ENCODE measurements around the gene PDGFRA. TPM values are rescaled to one million over a fixed set of nuclear protein-coding genes. Genes with fewer than 3 reads are reported as not detected.
"Not testable (repeated sequence)": the region's sequence is repeated elsewhere in the genome, so short reads cannot be mapped to it uniquely, and the experiment has no call there.

PDGFRA gene
- polyA plus RNA-seq, 4 donors = 132 to 294 (median 198) TPM

DNA sequence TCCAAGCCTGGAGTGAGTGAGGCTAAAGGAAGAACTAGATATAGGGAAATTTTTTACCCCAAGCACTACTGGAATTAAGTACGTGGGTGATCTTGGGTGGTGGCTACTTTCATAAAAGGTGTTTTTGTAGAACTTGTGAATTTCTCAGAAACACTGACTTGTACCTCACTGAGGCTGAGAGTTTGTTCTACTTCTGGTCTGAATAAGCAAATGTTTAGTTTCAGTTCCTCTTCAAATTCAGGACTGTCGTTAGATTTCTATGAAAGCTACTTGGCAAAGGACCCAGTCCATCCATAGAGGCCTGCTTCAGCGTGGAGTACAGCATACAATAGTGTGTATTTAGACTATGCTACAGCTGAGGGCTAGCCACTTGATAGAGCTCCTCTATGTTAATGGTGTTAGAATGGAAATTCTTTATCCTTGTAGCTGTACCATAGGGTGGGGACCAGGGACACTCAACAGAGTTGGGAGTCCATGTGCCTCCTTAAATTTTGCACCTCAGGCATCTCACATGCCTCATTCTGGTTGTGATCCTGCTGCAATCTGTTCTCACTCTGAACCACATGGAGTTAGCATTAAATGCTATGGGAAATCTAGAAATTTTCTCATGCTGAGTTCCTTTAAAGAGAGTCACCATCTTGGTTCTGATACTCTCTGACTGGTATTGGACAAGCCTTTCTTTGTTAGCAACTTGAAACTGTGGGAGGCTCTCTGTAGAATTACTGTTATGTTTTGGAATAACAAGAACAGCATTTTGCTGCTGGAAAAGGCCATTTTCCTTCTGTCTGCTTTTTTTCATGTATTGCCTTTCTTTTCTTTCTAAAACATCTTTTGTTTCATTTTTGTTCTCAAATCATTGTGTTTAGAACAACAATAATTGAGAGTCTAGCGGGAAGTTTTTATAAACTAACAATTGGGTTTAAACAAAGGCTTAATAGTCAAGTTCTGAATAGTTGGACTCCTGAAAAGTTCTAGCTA, 86.8 kb downstream of the PDGFRA start:
- DNase-seq (ENCODE audit: low read depth in 4 of 4, low spot score in 3 of 4) = no peak

DNA sequence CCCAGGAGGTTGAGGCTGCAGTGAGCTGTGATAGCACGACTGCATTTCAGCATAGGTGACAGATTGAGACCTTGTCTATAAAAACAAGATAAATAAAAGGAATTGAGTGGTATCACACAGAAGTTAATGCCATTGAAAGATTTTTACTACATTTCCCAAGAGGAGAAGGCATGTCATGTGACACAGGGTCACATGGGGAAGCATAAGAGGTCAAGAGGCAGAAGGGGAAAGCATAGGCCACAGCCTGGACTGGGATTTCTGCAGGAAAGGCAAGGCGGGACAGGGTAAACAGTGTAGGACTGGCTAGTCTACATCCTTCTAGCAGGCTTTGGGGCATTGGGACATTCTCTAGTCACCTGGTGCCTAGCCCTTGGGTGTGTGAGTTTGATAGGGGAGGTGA, 88.6 kb downstream of the PDGFRA start:
- DNase-seq (ENCODE audit: low read depth in 4 of 4, low spot score in 3 of 4) = no peak

DNA sequence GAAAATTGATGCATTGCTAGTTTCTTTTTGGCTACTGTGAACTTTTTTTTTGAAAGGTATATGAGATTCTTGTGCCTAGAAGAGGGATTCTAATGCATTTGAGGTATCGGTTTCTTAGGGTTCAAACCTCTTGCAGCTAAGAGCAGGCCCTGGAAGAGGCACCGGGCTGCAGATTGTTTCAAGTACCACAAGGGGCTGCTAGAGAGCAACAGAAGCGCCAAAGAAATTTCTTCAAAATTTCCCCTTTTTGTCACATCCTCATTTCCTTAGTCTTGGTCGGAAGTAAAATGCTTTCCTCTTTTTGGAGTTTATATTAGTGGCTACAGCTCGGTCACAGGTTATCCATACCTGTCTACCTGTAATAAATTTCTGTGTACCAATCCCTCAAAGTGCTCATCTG, 89.8 kb downstream of the PDGFRA start:
- peak in 2 of 4 donors; percentile 7 to 10 for DNase-seq (ENCODE audit: low read depth in 4 of 4, low spot score in 3 of 4)

DNA sequence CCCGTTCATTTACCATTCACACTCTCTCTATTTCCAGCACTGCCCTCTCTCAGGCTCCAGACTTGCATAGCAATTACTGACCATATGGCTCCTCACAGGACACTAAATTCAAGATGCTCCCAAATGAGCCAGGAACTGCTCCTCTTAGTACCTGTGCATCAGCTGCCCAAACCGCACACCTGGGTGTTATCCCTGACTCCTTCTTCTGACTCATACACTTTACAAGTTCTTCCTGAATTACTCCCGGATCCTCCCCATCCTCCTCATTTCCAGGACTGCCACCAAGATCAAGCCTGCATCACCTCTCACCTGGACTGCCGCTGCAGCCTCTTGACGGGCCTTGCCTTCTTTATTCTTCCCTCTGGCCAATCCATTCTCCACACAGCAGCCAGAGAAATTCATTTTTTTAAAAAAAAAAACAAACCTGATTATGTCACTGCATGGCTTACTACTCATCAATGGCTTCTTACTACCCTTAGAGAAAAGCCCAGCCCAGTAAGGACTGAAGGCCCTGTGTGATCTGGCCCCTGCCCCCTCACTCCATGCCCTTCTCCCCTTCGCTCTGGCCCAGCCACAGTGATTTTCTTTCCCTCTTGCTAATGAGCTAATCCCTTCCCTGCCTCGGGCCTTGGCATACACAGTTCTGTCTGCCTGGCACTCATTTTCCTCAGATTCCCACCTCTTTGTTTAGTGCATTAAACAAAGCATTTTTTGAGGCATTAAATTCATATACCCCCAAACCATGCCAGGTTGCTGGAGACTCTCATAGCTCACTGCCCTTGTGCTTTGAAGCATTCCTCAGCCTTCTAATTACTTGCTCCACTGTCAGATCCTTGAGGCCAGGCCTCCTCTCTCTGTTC, 92.0 kb downstream of the PDGFRA start:
- no peak for DNase-seq (ENCODE audit: low read depth in 4 of 4, low spot score in 3 of 4)

DNA sequence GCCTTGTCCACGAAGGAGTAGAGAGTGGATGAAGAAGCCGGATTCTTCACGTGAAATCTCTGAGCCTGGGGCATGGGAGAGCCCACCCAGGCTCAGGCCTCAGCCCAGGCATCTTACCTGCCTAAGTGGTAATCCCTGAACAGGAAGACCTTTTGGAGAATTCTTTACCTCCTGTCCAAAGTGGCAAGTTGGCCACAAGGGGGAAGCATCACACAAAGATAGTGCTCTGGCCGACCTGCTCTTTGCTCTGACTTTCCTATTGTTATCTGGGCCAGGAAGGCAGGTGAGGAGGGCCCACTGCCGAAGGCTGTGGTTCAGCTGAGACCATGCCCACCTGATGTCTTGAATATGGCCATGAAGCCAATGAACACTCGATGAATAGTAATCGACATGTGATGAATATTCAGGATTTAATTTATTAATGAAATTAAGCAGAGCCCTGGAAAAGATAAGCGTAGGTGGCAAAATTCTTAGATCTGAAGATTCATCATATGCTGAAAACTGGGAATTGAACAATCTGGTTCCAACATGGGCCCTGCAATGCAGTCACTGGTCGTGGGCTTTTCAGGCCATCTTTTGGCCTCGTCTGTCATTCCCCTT, 93.8 kb downstream of the PDGFRA start:
- peak; percentile 14 to 52 (median 40) for DNase-seq (ENCODE audit: low read depth in 4 of 4, low spot score in 3 of 4)

DNA sequence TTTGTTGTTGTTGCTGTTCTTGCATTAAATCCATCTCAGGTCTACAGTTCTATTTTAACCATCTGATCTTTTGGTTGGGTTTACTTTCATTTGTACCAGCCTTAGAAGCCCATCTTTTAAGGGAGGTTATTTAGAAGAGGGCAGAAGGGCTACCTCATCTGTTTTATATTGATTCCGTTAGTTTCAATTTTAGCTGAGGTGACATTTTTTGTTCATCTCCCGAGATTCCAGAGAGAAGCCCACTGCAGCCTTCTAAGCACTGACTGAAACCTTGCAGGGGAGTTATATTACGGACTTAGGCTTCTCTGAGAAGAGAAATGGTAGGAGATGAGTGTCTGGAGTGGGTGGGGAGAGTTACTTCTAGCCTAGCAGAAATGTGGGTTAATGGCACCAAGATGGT, 101.8 kb downstream of the PDGFRA start:
- no peak for DNase-seq (ENCODE audit: low read depth in 4 of 4, low spot score in 3 of 4)

DNA sequence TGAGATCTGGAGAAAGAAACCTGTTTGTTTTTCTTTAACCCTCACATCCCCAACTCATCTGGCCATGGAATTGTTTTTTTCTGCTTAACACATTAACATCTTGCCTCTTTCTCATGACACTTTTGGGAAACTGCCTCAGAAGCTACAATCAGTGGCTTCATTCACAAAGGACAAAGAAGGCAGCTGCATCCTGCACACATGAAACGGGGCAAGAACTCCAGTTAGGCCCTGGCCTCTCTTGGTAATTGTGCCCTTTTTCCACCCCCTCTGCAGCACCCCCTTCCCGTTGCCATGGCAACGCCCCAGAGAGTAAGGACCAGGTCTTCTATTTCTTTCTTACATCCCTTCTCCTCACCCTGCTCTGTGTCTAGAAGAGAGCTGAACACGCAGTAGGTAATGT, 103.4 kb downstream of the PDGFRA start:
- no peak for DNase-seq (ENCODE audit: low read depth in 4 of 4, low spot score in 3 of 4)

DNA sequence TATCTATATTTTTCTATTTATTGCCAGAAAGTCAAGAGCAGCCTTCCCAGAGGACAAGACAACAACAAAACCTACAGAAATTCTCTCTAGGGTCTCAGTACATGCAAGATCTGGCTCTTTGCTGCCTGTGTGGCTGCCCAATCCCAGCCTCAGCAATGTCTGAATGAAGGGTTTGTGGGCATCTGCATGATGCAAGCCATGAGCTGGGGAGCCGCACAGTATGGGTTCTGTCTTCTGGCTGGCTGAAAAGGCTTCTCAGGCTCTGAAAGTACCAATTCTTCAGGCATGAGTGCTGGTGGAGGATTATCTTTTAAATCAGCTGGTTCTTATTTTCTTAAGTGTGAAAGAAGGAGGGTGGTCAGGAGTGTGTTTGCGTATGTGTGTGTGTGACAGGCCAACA, 104.6 kb downstream of the PDGFRA start:
- DNase-seq (ENCODE audit: low read depth in 4 of 4, low spot score in 3 of 4) = no peak

DNA sequence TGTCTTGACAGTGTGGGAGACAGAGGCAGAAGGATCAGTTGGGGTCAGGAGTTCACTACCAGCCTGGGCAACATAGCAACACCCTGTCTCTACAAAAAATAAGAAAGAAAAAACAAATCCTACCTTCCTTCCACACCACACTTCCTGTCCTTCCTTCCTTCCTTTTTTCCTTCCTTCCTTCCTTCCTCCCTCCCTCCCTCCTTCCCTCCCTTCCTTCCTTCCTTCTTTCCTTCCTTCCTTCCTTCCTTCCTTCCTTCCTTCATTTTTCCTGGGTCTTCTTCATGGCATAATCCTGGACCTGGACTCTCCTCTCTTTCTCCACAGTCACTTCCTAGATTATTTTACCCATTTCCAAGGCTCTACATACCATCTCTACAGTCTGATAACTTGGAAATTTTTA, 105.7 kb downstream of the PDGFRA start:
- DNase-seq (ENCODE audit: low read depth in 4 of 4, low spot score in 3 of 4) = not testable (repeated sequence)

DNA sequence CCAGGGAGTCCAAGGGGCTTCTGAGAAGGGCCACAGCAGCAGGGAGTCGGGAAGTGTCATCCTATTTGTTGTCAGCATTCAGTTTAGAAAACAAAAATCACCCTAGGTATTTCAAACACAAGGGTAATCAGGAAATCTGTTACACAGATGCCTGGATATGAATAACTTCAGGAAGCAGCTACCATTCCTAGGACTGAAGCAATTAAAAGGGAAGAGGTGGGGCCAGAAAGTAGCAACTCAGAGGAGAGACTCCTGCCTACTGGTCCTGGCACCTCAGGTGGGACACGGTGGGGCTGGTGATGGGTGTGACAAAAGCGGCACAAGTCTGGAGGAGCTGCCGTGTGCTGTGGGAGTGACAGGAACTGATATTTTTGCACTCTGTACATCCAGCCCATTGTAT, 107.9 kb downstream of the PDGFRA start:
- DNase-seq (ENCODE audit: low read depth in 4 of 4, low spot score in 3 of 4) = no peak

DNA sequence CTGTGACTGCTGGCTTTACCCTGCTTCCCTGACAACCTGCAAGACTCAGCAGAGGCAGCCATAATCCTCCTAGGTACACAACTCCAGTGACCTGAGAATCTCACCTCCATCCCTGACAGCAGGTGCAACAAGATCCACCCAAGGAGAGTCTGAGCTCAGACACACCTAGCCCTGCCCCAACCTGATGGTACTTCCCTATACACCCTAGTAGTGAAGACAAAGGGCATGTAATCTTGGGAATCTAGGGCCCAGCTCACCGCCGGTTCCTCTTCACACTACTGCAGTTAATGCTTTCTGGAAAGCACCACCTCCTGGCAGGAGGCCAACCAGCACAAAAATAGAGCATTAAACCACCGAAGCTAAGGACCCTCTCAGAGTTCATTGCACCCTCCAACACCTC, 113.0 kb downstream of the PDGFRA start:
- DNase-seq (ENCODE audit: low read depth in 4 of 4, low spot score in 3 of 4) = not testable (repeated sequence)

Other genes with a start within 250 kb of the PDGFRA start
- gene CHIC2, start 164.7 kb upstream of the PDGFRA start, polyA plus RNA-seq (ENCODE audit: insufficient read length in 4 of 4) = 10 to 100 TPM; 27.9 to 42.7 (median 35.2) TPM
- gene GSX2, start 129.1 kb upstream of the PDGFRA start, polyA plus RNA-seq (ENCODE audit: insufficient read length in 4 of 4) = not detected